Mesenchymal stem cell (in vitro differentiated cells and primary cell): ENCODE data around the gene TMEM248.
"Not testable (repeated sequence)": the region's sequence is repeated elsewhere in the genome, so short reads cannot be mapped to it uniquely, and the experiment has no call there.

Experiments used
- DNase-seq: peaks from one replicate; pipeline ENCODE4 v3.0.0-alpha.2; 2013
- H2AFZ ChIP-seq: one replicate; pipeline ENCODE4 v1.6.1; 2013; ENCODE audit warnings: low read depth, mild to moderate bottlenecking, control low read depth, inconsistent platforms, low read length, moderate library complexity
- H2AK5ac ChIP-seq: 2 replicates; pipeline ENCODE4 v1.6.1; 2013; ENCODE audit warnings: low read length, moderate library complexity, mild to moderate bottlenecking, inconsistent platforms; ENCODE audit not compliant: severe bottlenecking
- H2BK120ac ChIP-seq: one replicate; pipeline ENCODE4 v1.6.1; 2013; ENCODE audit warnings: low read depth, mild to moderate bottlenecking, inconsistent platforms, low read length, moderate library complexity
- H2BK12ac ChIP-seq, 2 experiments: one replicate each; pipeline ENCODE4 v1.6.1; 2013; ENCODE audit warnings: inconsistent platforms in 2 of 2, low read length in 2 of 2, mild to moderate bottlenecking in 2 of 2, moderate library complexity in 2 of 2, control low read depth in 1 of 2
- H2BK15ac ChIP-seq: one replicate; pipeline ENCODE4 v1.6.1; 2013; ENCODE audit warnings: mild to moderate bottlenecking, low read depth, inconsistent platforms; ENCODE audit not compliant: poor library complexity, severe bottlenecking
- H2BK5ac ChIP-seq: 2 replicates; pipeline ENCODE4 v1.6.1; 2013; ENCODE audit warnings: low read depth, mild to moderate bottlenecking, low read length, control low read depth, inconsistent platforms; ENCODE audit not compliant: poor library complexity, severe bottlenecking
- H3K14ac ChIP-seq, 2 experiments: one replicate each; pipeline ENCODE4 v1.6.1; 2013; ENCODE audit warnings: inconsistent platforms in 2 of 2, low read length in 2 of 2, control low read depth in 1 of 2, mild to moderate bottlenecking in 1 of 2, moderate library complexity in 1 of 2
- H3K18ac ChIP-seq, 2 experiments: one replicate each; pipeline ENCODE4 v1.6.1; 2013; ENCODE audit warnings: inconsistent platforms in 2 of 2, low read length in 2 of 2, control low read depth in 1 of 2, low read depth in 1 of 2, mild to moderate bottlenecking in 1 of 2
- H3K23ac ChIP-seq, 2 experiments: one replicate each; pipeline ENCODE4 v1.6.1; 2013; ENCODE audit warnings: inconsistent platforms in 2 of 2, low read length in 2 of 2, mild to moderate bottlenecking in 2 of 2, moderate library complexity in 2 of 2, control low read depth in 1 of 2
- H3K27ac ChIP-seq: 2 replicates; pipeline ENCODE4 v1.5.1; 2013; ENCODE audit warnings: mild to moderate bottlenecking, moderate library complexity, low read length, control low read depth, inconsistent platforms; ENCODE audit not compliant: poor library complexity, severe bottlenecking
- H3K27me3 ChIP-seq, 2 experiments: 2 replicates each; pipeline versions ENCODE4 v1.6.1 to v1.7.0; 2013; ENCODE audit warnings: low read length in 2 of 2, mild to moderate bottlenecking in 2 of 2, moderate library complexity in 2 of 2, control low read depth in 1 of 2, inconsistent platforms in 1 of 2; ENCODE audit not compliant: control insufficient read depth in 1 of 2, insufficient read depth in 1 of 2
- H3K36me3 ChIP-seq, 2 experiments: 2 replicates each; pipeline versions ENCODE4 v1.6.1 to v1.7.0; 2013; ENCODE audit warnings: low read length in 2 of 2, control low read depth in 1 of 2, inconsistent platforms in 1 of 2, low read depth in 1 of 2, mild to moderate bottlenecking in 1 of 2; ENCODE audit not compliant: insufficient read depth in 2 of 2, control insufficient read depth in 1 of 2
- H3K4ac ChIP-seq, 2 experiments: one replicate each; pipeline ENCODE4 v1.6.1; 2013; ENCODE audit warnings: inconsistent platforms in 2 of 2, low read length in 2 of 2, mild to moderate bottlenecking in 2 of 2, moderate library complexity in 2 of 2, control low read depth in 1 of 2, low read depth in 1 of 2
- H3K4me1 ChIP-seq: 2 replicates; pipeline ENCODE4 v1.6.1; 2013; ENCODE audit warnings: low read depth, low read length, control low read depth; ENCODE audit not compliant: control insufficient read depth, insufficient read depth
- H3K4me2 ChIP-seq: 2 replicates; pipeline ENCODE4 v1.6.1; 2013; ENCODE audit warnings: low read length, mild to moderate bottlenecking, inconsistent platforms; ENCODE audit not compliant: poor library complexity, severe bottlenecking
- H3K4me3 ChIP-seq, 2 experiments: 2 replicates each; pipeline versions ENCODE4 v1.5.1 to v1.7.0; 2013; ENCODE audit warnings: low read length in 2 of 2, mild to moderate bottlenecking in 2 of 2, control low read depth in 1 of 2, low read depth in 1 of 2; ENCODE audit not compliant: insufficient read depth in 1 of 2
- H3K79me1 ChIP-seq: replicated peaks from 2 replicates; pipeline ENCODE4 v1.6.1; 2013; ENCODE audit warnings: mild to moderate bottlenecking, control low read depth, low read length, inconsistent platforms; ENCODE audit not compliant: poor library complexity, severe bottlenecking
- H3K9ac ChIP-seq: 2 replicates; pipeline ENCODE4 v1.7.0; 2013; ENCODE audit warnings: mild to moderate bottlenecking, low read length, moderate library complexity
- H3K9me3 ChIP-seq: 2 replicates; pipeline ENCODE4 v1.7.0; 2013; ENCODE audit warnings: mild to moderate bottlenecking, low read length; ENCODE audit not compliant: control insufficient read depth
- H4K8ac ChIP-seq: one replicate; pipeline ENCODE4 v1.6.1; 2013; ENCODE audit warnings: inconsistent platforms, mild to moderate bottlenecking, low read length, moderate library complexity
- H4K91ac ChIP-seq: one replicate; pipeline ENCODE4 v1.6.1; 2013; ENCODE audit warnings: mild to moderate bottlenecking, low read length, inconsistent platforms
- WGBS: methylation state at CpG from one replicate; pipeline ENCODE4 v1.1.7; 2013; ENCODE audit warnings: mixed read lengths; 5-methylcytosine and 5-hydroxymethylcytosine counted together

Gene TMEM248

DNA sequence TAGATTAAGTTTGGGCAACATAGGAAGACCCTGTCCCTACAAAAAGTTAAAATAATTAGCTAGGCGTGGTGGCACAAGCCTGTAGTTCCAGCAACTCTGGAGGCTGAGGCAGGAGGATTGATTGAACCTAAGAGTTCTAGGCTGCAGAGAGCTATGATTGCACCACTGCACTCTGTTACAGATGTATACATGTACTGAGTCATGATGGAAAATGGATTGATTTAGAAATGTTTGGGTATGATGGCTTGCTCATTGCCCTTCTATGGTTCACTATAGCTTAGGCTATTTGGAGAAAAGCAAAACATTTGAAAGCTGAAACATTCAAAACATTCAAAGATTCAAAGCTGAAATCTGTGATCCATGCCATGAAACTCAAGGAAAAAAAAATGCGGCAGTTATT lies 58.0 kb downstream of the TMEM248 start:
- H4K91ac ChIP-seq, H3K27ac ChIP-seq, H2AFZ ChIP-seq, H2BK120ac ChIP-seq, H2BK15ac ChIP-seq, H4K8ac ChIP-seq, H3K4ac ChIP-seq, H3K27me3 ChIP-seq, H2AK5ac ChIP-seq, H3K18ac ChIP-seq, H3K36me3 ChIP-seq, H2BK12ac ChIP-seq, H3K4me1 ChIP-seq, H3K4me3 ChIP-seq, H3K79me1 ChIP-seq, H2BK5ac ChIP-seq, H3K9ac ChIP-seq, H3K14ac ChIP-seq, H3K4me2 ChIP-seq, H3K23ac ChIP-seq: not testable (repeated sequence)
- peak; percentile 68 for DNase-seq
- 92% methylated on average over 2 of the region's 2 CpGs for WGBS
- peaks cover 10% of the 10 kb centered on the region for H3K9me3 ChIP-seq

DNA sequence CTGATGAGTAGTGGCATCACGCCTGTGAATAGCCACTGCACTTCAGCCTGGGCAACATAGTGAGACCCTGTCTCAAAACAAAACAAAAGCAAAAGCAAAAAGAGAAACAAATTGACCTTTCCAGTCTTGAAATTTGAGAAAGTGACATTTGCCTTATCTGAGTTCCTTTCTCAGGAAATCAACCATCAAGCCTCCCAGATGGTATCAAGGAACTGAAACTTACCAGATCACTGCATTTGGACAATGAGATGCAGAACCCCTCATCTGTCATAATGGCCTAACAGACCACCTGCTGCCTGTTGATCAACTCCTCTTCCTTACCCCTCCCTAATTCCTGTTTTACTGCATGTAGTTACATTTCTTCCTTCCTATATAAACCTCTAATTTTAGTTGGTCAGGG lies 59.3 kb downstream of the TMEM248 start:
- not testable (repeated sequence) for H2AFZ ChIP-seq, H4K8ac ChIP-seq, H3K9ac ChIP-seq, H2BK120ac ChIP-seq, H3K4me2 ChIP-seq, H3K36me3 ChIP-seq, H4K91ac ChIP-seq, H3K4me1 ChIP-seq, H2BK12ac ChIP-seq, H2BK5ac ChIP-seq, H2BK15ac ChIP-seq, H3K4ac ChIP-seq, DNase-seq, H3K18ac ChIP-seq, H3K27ac ChIP-seq, H3K79me1 ChIP-seq, H3K4me3 ChIP-seq, H3K27me3 ChIP-seq, H2AK5ac ChIP-seq, H3K14ac ChIP-seq, H3K23ac ChIP-seq
- 93% methylated on average over 1 of the region's 1 CpG for WGBS
- peaks cover 10% of the 10 kb centered on the region for H3K9me3 ChIP-seq

DNA sequence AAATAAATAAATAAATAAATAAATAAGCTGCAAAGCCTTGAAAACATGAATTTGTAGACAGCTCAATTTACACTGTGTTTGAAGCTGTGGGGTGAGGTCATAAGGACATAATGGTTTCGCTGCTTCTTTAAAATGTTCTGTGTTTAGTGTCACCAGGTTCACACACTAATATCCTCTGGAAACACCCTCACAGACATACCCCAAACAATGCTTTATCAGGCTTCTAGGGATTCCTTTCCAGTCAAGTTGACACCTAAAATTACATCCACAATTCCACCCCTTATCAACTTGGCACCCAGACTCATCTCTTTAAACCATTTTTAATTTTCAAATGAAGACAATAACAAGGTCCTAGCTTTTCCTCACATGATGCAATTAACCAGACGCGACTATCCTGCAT lies 68.5 kb downstream of the TMEM248 start:
- no CpG with 5 or more reads among the region's 3 CpGs for WGBS

DNA sequence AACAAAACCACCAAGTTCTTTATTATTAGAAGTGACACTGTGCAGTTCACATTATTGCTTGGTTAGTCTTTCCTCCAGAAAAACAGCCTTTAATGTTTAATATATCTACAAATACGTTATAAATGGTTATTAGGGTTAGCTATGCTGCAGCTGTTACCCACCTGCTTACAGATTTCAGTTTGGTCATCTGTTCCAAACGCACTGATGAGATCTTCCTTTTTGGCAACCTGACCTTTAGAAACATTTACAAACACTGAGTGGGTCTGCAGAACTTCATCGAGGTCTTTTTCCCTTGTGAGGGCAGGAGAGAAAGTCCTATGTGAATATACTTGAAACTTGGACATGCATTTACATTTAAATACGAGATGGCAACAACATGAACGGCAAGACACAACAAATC lies 73.0 kb downstream of the TMEM248 start:
- not testable (repeated sequence) for H2BK15ac ChIP-seq, H3K27me3 ChIP-seq

More for the DNA sequence above, 68.5 kb downstream of the TMEM248 start:
- not testable (repeated sequence) for H2BK5ac ChIP-seq, H3K9ac ChIP-seq, DNase-seq, H3K14ac ChIP-seq, H2AFZ ChIP-seq, H3K18ac ChIP-seq, H3K23ac ChIP-seq, H3K79me1 ChIP-seq, H2AK5ac ChIP-seq, H3K4me3 ChIP-seq, H4K8ac ChIP-seq, H3K4ac ChIP-seq, H3K9me3 ChIP-seq, H2BK15ac ChIP-seq, H4K91ac ChIP-seq, H2BK120ac ChIP-seq, H3K27ac ChIP-seq, H3K27me3 ChIP-seq, H3K4me1 ChIP-seq, H3K4me2 ChIP-seq, H2BK12ac ChIP-seq
- peaks cover 11 to 57% of the 10 kb centered on the region in 2 experiments for H3K36me3 ChIP-seq

More for the DNA sequence above, 73.0 kb downstream of the TMEM248 start:
- H3K18ac ChIP-seq, H2BK12ac ChIP-seq, H3K14ac ChIP-seq, H3K4me2 ChIP-seq, DNase-seq, H3K79me1 ChIP-seq, H4K91ac ChIP-seq, H2BK120ac ChIP-seq, H2AK5ac ChIP-seq, H4K8ac ChIP-seq, H3K9me3 ChIP-seq, H2BK5ac ChIP-seq, H2AFZ ChIP-seq, H3K4me1 ChIP-seq, H3K4ac ChIP-seq, H3K23ac ChIP-seq: not testable (repeated sequence)
- H3K36me3 ChIP-seq, result peaks cover 8 to 35% of the 10 kb centered on the region in 2 experiments
- H3K27ac ChIP-seq, result peak overlapping the region; percentile 73
- H3K4me3 ChIP-seq, result peak overlapping the region in 1 of 2 experiments; percentile 89
- whole genome bisulfite sequencing, result 64% methylated on average over 2 of the region's 5 CpGs
- peak overlapping the region; percentile 96 for H3K9ac ChIP-seq
